Mesendoderm (in vitro differentiated cells): ENCODE measurements around the gene PAQR5.

ENCODE experiments used
- DNase-seq: peaks from one replicate; pipeline ENCODE4 v3.0.0; 2013
- H2AK5ac ChIP-seq: 2 replicates; pipeline ENCODE4 v1.6.1; 2013; ENCODE audit warnings: low read length, inconsistent platforms
- H2BK120ac ChIP-seq: 2 replicates; pipeline ENCODE4 v1.6.1; 2013; ENCODE audit warnings: low read depth, mild to moderate bottlenecking, low read length, moderate library complexity, mixed read lengths
- H2BK15ac ChIP-seq: replicated peaks from 2 replicates; pipeline ENCODE4 v1.6.1; 2013; ENCODE audit warnings: low read depth, mild to moderate bottlenecking, moderate library complexity
- H2BK5ac ChIP-seq: 2 replicates; pipeline ENCODE4 v1.6.1; 2013; ENCODE audit warnings: low read length, inconsistent platforms
- H3K18ac ChIP-seq: 2 replicates; pipeline ENCODE4 v1.6.1; 2013; ENCODE audit warnings: mild to moderate bottlenecking, low read length, mixed read lengths
- H3K23ac ChIP-seq: one replicate; pipeline ENCODE4 v1.6.1; 2013; ENCODE audit warnings: low read length
- H3K27ac ChIP-seq: 2 replicates; pipeline ENCODE4 v1.5.1; 2013; ENCODE audit warnings: low read depth, mild to moderate bottlenecking, inconsistent platforms, low read length, moderate library complexity
- H3K27me3 ChIP-seq: 2 replicates; pipeline ENCODE4 v1.6.1; 2013; ENCODE audit warnings: low read length, control low read depth, mild to moderate bottlenecking, inconsistent platforms; ENCODE audit not compliant: insufficient read depth, poor library complexity
- H3K36me3 ChIP-seq: 2 replicates; pipeline ENCODE4 v1.6.1; 2013; ENCODE audit warnings: low read length, inconsistent platforms; ENCODE audit not compliant: control insufficient read depth, insufficient read depth
- H3K4ac ChIP-seq: one replicate; pipeline ENCODE4 v1.6.1; 2013; ENCODE audit warnings: low read depth, mild to moderate bottlenecking, low read length, moderate library complexity
- H3K4me1 ChIP-seq: 2 replicates; pipeline ENCODE4 v1.6.1; 2013; ENCODE audit warnings: low read depth, low read length, inconsistent platforms; ENCODE audit not compliant: control insufficient read depth
- H3K4me2 ChIP-seq: 2 replicates; pipeline ENCODE4 v1.6.1; 2013; ENCODE audit warnings: low read length
- H3K4me3 ChIP-seq: 2 replicates; pipeline ENCODE4 v1.5.1; 2013; ENCODE audit warnings: mild to moderate bottlenecking, low read length
- H3K56ac ChIP-seq: one replicate; pipeline ENCODE4 v1.6.1; 2013; ENCODE audit warnings: low read length
- H3K79me1 ChIP-seq: 2 replicates; pipeline ENCODE4 v1.6.1; 2013; ENCODE audit warnings: low read length, inconsistent platforms
- H3K79me2 ChIP-seq: 2 replicates; pipeline ENCODE4 v1.6.1; 2013; ENCODE audit warnings: mild to moderate bottlenecking, low read length; ENCODE audit not compliant: control insufficient read depth, insufficient read depth
- H3K9ac ChIP-seq: 2 replicates; pipeline ENCODE4 v1.6.1; 2013; ENCODE audit warnings: low read length, inconsistent platforms
- H4K5ac ChIP-seq: one replicate; pipeline ENCODE4 v1.6.1; 2013; ENCODE audit warnings: low read length
- H4K8ac ChIP-seq: one replicate; pipeline ENCODE4 v1.6.1; 2013; ENCODE audit warnings: low read depth, mild to moderate bottlenecking, control low read depth, low read length, moderate library complexity
- WGBS: extraction: QIAGEN DNeasy Blood & Tissue Kit; methylation state at CpG from one replicate; pipeline ENCODE4 v1.1.7; 2013; ENCODE audit warnings: low lambda C conversion rate, missing lambda C conversion rate; ENCODE audit not compliant: insufficient coverage; ENCODE audit errors: extremely low coverage; 5-methylcytosine and 5-hydroxymethylcytosine counted together

PAQR5 gene

GRCh38 chr15:69282104-69282743 is 16.5 kb upstream of the PAQR5 start:
- Histone ChIP-seq H3K4ac (no peak overlapping the region), H3K27ac (no peak overlapping the region), H3K4me1 (no peaks in the 10 kb centered on the region), H3K9ac (no peak overlapping the region), H2AK5ac (no peak overlapping the region), H3K27me3 (no peaks in the 10 kb centered on the region), H3K79me1 (no peaks in the 10 kb centered on the region), H4K5ac (no peak overlapping the region), H4K8ac (no peak overlapping the region), H3K56ac (no peak overlapping the region), H3K4me2 (no peak overlapping the region), H3K23ac (no peak overlapping the region), H2BK120ac (no peak overlapping the region), H2BK5ac (no peak overlapping the region), H3K79me2 (no peaks in the 10 kb centered on the region), H3K36me3 (no peaks in the 10 kb centered on the region), H3K18ac (no peak overlapping the region), H3K4me3 (no peak overlapping the region), H2BK15ac (no peak overlapping the region)
- no peak for DNase-seq
- WGBS, result no CpG with 5 or more reads among the region's 9 CpGs

- Histone ChIP-seq H3K36me3 (no peaks in the 10 kb centered on the region), H3K79me1 (no peaks in the 10 kb centered on the region), H2AK5ac (no peak overlapping the region), H3K27me3 (no peaks in the 10 kb centered on the region), H3K4me3 (no peak overlapping the region), H2BK120ac (no peak overlapping the region), H3K18ac (no peak overlapping the region), H3K4ac (no peak overlapping the region), H3K4me2 (no peak overlapping the region), H4K5ac (no peak overlapping the region), H2BK5ac (no peak overlapping the region), H3K4me1 (no peaks in the 10 kb centered on the region), H3K9ac (no peak overlapping the region), H4K8ac (no peak overlapping the region), H3K27ac (no peak overlapping the region), H3K56ac (no peak overlapping the region), H2BK15ac (no peak overlapping the region), H3K23ac (no peak overlapping the region), H3K79me2 (no peaks in the 10 kb centered on the region)
- no peak for DNase-seq
- WGBS, result no CpG with 5 or more reads among the region's 12 CpGs
These were observed 12.9 kb upstream of the PAQR5 start for GRCh38 chr15:69285834-69286233.

GRCh38 chr15:69288011-69288410 is 10.7 kb upstream of the PAQR5 start:
- Histone ChIP-seq H2BK5ac (no peak overlapping the region), H3K4ac (no peak overlapping the region), H3K79me1 (no peaks in the 10 kb centered on the region), H4K8ac (no peak overlapping the region), H3K4me1 (no peaks in the 10 kb centered on the region), H2BK15ac (no peak overlapping the region), H3K36me3 (no peaks in the 10 kb centered on the region), H3K4me2 (no peak overlapping the region), H3K27me3 (no peaks in the 10 kb centered on the region), H3K9ac (no peak overlapping the region), H3K79me2 (no peaks in the 10 kb centered on the region), H3K18ac (no peak overlapping the region), H3K4me3 (no peak overlapping the region), H4K5ac (no peak overlapping the region), H2AK5ac (no peak overlapping the region), H3K56ac (no peak overlapping the region), H2BK120ac (no peak overlapping the region), H3K23ac (no peak overlapping the region), H3K27ac (no peak overlapping the region)
- no peak for DNase-seq
- WGBS, result no CpG with 5 or more reads among the region's 7 CpGs

DNA sequence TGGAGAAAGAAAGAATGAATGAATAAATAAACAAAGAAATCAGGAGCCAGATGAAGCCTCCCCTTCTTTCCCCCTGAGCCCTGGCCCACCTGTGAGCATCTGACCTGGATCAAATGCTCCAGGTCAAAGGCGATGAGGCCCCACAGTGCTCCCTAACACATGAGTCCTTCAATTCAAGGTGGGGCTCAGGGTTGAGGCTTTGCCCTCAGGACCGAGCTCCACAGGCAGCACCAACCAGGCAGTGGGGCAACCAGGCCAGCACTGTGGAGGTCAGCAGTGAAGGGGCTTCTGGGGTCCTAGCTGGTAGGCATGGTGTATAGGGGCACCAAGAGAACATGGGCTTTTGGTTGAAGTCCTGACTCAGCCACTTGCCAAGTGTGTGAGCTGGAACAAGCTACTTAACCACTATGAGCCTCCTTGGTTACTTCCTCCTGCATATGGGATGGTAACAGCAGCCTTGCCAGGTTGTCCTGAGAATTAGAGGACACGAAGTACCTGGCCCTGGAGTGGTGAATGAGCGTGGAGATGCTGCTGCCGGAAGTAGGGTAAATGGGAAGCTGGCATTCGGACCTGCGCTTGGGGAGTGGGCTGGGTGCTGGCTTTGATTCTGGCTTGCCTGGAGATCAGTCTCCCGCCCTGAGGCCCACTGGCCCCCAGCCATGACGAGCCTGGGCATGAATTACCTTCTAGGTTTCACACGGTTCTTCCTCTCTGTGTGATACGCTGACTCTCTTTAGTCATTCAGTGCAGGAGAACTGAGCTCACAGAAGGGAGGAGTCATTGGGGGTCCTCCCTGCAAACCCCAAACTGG is 10.0 kb upstream of the PAQR5 start:
- DNase-seq, result no peak
- Histone ChIP-seq H3K56ac (no peak overlapping the region), H3K36me3 (no peaks in the 10 kb centered on the region), H2AK5ac (no peak overlapping the region), H4K8ac (no peak overlapping the region), H4K5ac (no peak overlapping the region), H3K79me2 (no peaks in the 10 kb centered on the region), H3K18ac (no peak overlapping the region), H2BK120ac (no peak overlapping the region), H3K4ac (no peak overlapping the region), H3K27me3 (no peaks in the 10 kb centered on the region), H3K4me1 (no peaks in the 10 kb centered on the region), H3K4me2 (no peak overlapping the region), H3K79me1 (no peaks in the 10 kb centered on the region), H2BK15ac (no peak overlapping the region), H3K4me3 (no peak overlapping the region), H3K23ac (no peak overlapping the region), H3K27ac (no peak overlapping the region), H2BK5ac (no peak overlapping the region), H3K9ac (no peak overlapping the region)
- WGBS, result no CpG with 5 or more reads among the region's 11 CpGs

DNA sequence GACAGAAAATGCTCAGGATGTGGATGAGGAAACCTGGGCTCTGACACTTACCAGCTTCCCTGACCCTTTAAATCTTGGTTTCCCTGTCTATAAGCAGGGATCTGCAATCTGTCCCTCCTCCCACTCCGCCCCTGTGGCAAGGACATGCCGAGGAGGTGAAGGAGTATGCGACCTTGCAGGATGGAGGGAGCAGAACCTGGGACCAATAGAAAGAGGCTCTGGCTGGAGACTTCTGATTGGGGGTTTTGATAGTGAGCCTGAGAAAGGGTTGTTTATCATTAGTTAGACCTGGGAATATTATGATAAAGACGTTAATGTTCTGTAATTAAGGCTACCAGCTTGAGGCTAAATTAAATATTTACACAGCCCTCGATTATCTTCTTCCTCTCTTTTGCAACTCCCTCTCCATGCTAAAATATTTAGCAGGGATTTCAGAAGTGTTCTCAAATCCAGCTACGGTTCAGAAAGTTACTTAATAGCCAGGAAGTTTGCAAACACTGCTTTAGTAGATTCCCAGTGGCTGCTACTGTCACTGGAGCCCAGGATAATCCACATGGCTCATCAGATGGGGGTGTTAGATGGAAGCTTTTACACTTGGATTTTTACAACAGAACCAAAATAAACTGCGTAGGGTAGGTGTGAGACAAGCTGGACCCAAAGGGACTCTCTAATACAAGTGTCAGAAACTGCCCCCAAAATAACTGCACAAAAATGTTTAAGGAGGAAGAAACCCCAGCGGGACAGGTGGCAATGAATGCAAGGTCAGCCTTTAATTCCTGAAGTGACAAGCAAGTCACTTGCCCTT is 9.2 kb upstream of the PAQR5 start:
- no CpG with 5 or more reads among the region's 8 CpGs for WGBS
- no peak overlapping the region for H3K23ac ChIP-seq
- no peak overlapping the region for H2BK120ac ChIP-seq
- no peaks in the 10 kb centered on the region for H3K79me1 ChIP-seq
- H3K27me3 ChIP-seq, result no peaks in the 10 kb centered on the region
- no peaks in the 10 kb centered on the region for H3K36me3 ChIP-seq
- H2BK5ac ChIP-seq, result no peak overlapping the region
- no peak overlapping the region for H3K27ac ChIP-seq
- no peak overlapping the region for H3K4ac ChIP-seq
- H3K4me2 ChIP-seq, result no peak overlapping the region
- no peak overlapping the region for H4K5ac ChIP-seq
- H3K4me1 ChIP-seq, result no peaks in the 10 kb centered on the region
- no peak overlapping the region for H4K8ac ChIP-seq
- H3K79me2 ChIP-seq, result no peaks in the 10 kb centered on the region
- DNase-seq, result peak; percentile 25
- H3K4me3 ChIP-seq, result no peak overlapping the region
- H2BK15ac ChIP-seq, result no peak overlapping the region
- H3K9ac ChIP-seq, result no peak overlapping the region
- no peak overlapping the region for H2AK5ac ChIP-seq
- H3K56ac ChIP-seq, result no peak overlapping the region
- no peak overlapping the region for H3K18ac ChIP-seq
